HepG2 (cell line): ENCODE data around the gene SLC6A7. TPM values are rescaled to one million over a fixed set of nuclear protein-coding genes. Genes with fewer than 3 reads are reported as not detected.
A peak's percentile ranks its signal among the peaks of the same experiment; 100 is the strongest.

ENCODE experiments used
- ATAC-seq: fragments of 200-7000 bp; cut with Tn5 transposase; 3 replicates; pipeline ENCODE4 v1.9.1; 2020; ENCODE audit warnings: mild to moderate bottlenecking, moderate library complexity
- BruUV-seq: library from RNA; stranded (reverse); fragments of 400-500 nt; replicated peaks from 2 replicates; lab custom pipeline; 2021; lab: Mats Ljungman, UMichigan
- CTCF ChIA-PET: fragments of 300-600 bp; formaldehyde crosslinking; extraction: SDS; loops from one replicate; lab custom pipeline; 2021; ENCODE audit warnings: low total read pairs, inconsistent platforms, low intra/inter-chr PET ratio; lab: Yijun Ruan, JAX
- POLR2A ChIA-PET: fragments of 350-600 bp; sonication (Branson Sonifier 250); formaldehyde crosslinking; loops from one replicate; lab custom pipeline; 2020; ENCODE audit warnings: antibody characterized with exemption, inconsistent platforms; lab: Yijun Ruan, JAX
- DNase-seq: peaks from one replicate; pipeline ENCODE4 v3.0.0-alpha.2; 2015; ENCODE audit warnings: low spot score
- FAIRE-seq: peaks from 3 replicates; lab custom pipeline; 2011; peaks lifted over from hg19 to GRCh38; lab: Jason Lieb, UNC
- H2AFZ ChIP-seq: one replicate; pipeline ENCODE4 v1.6.1; 2011; ENCODE audit warnings: low read length, inconsistent platforms
- H3K27ac ChIP-seq: fragments of 300-600 bp; 3 replicates; pipeline ENCODE4 v1.8.0; 2011; ENCODE audit warnings: mixed run types, mild to moderate bottlenecking, mixed read lengths, low read length, inconsistent platforms; ENCODE audit not compliant: insufficient read depth; ENCODE audit errors: extremely low read length
- H3K27me3 ChIP-seq, 2 experiments: fragments of 200-600 bp in 1 of 2; 2 replicates in 1 of 2; 3 replicates in 1 of 2; pipeline versions ENCODE4 v1.6.0 to v1.8.0; 2011; ENCODE audit warnings: low read length in 2 of 2, mild to moderate bottlenecking in 2 of 2, moderate library complexity in 2 of 2, inconsistent platforms in 1 of 2; ENCODE audit not compliant: insufficient read depth in 2 of 2, control insufficient read depth in 1 of 2
- H3K36me3 ChIP-seq, 2 experiments: fragments of 200-600 bp in 1 of 2; replicated peaks in 1 of 2; 2 replicates in 1 of 2; 3 replicates in 1 of 2; pipeline versions ENCODE4 v1.5.1 to v1.8.0; 2011; ENCODE audit warnings: low read length in 2 of 2, inconsistent platforms in 1 of 2; ENCODE audit not compliant: insufficient read depth in 2 of 2, control insufficient read depth in 1 of 2
- H3K4me1 ChIP-seq: 2 replicates; pipeline ENCODE4 v1.5.1; 2012; ENCODE audit warnings: low read length, inconsistent platforms; ENCODE audit not compliant: insufficient read depth
- H3K4me2 ChIP-seq: 2 replicates; pipeline ENCODE4 v1.6.0; 2011; ENCODE audit warnings: low read depth, low read length, inconsistent platforms
- H3K4me3 ChIP-seq, 3 experiments: fragments of 200-600 bp in 1 of 3; sonication (generic), shearing (Covaris generic) in 1 of 3; replicated peaks in 1 of 3; 2 replicates each; pipeline ENCODE4 v1.5.1; 2011 to 2016; ENCODE audit warnings: low read length in 3 of 3, inconsistent platforms in 2 of 3, low read depth in 2 of 3, mild to moderate bottlenecking in 2 of 3, control low read depth in 1 of 3, mixed read lengths in 1 of 3; ENCODE audit not compliant: insufficient read depth in 1 of 3
- H3K79me2 ChIP-seq: one replicate; pipeline ENCODE4 v1.6.1; 2011; ENCODE audit warnings: low read length, inconsistent platforms; ENCODE audit not compliant: insufficient read depth
- H3K9ac ChIP-seq: 2 replicates; pipeline ENCODE4 v1.6.0; 2011; ENCODE audit warnings: mild to moderate bottlenecking, low read depth, low read length, inconsistent platforms; ENCODE audit not compliant: insufficient read depth
- H3K9me3 ChIP-seq: 2 replicates; pipeline ENCODE4 v1.5.1; 2012; ENCODE audit warnings: mild to moderate bottlenecking, low read length
- H4K20me1 ChIP-seq: 2 replicates; pipeline ENCODE4 v1.6.0; 2011; ENCODE audit warnings: inconsistent platforms, mild to moderate bottlenecking, low read length, moderate library complexity; ENCODE audit not compliant: insufficient read depth
- CREBL2 ChIP-seq: sonication (generic); formaldehyde crosslinking; IDR thresholded peaks from 2 replicates; pipeline ENCODE4 v1.8.1; 2023; ENCODE audit warnings: missing genetic modification reagents, mild to moderate bottlenecking, borderline replicate concordance
- CTCF ChIP-seq: sonication (generic); formaldehyde crosslinking; IDR thresholded peaks from 2 replicates; pipeline ENCODE4 v1.5.0; 2020; ENCODE audit warnings: mild to moderate bottlenecking, missing genetic modification reagents, moderate library complexity
- EEA1 ChIP-seq: sonication (generic); formaldehyde crosslinking; IDR thresholded peaks from 2 replicates; pipeline ENCODE4 v1.5.1; 2020; ENCODE audit warnings: mild to moderate bottlenecking, missing genetic modification reagents, borderline replicate concordance
- GATAD2A ChIP-seq: IDR thresholded peaks from 2 replicates; pipeline ENCODE4 v1.6.1; 2016
- GMEB1 ChIP-seq: sonication (generic); formaldehyde crosslinking; IDR thresholded peaks from 2 replicates; pipeline ENCODE4 v1.5.1; 2020; ENCODE audit warnings: missing genetic modification reagents, mild to moderate bottlenecking, borderline replicate concordance
- GTF3A ChIP-seq: sonication (generic); formaldehyde crosslinking; conservative IDR thresholded peaks from 2 replicates; pipeline ENCODE4 v1.4.0; 2020; ENCODE audit warnings: mild to moderate bottlenecking, missing genetic modification reagents
- HMG20A ChIP-seq: IDR thresholded peaks from 2 replicates; pipeline ENCODE4 v1.6.1; 2016; ENCODE audit warnings: borderline replicate concordance
- MIER2 ChIP-seq: IDR thresholded peaks from 2 replicates; pipeline ENCODE4 v1.6.1; 2016; ENCODE audit warnings: missing biosample characterization, missing genetic modification reagents
- PATZ1 ChIP-seq: sonication (generic); formaldehyde crosslinking; IDR thresholded peaks from 2 replicates; pipeline ENCODE4 v1.4.0; 2020; ENCODE audit warnings: missing genetic modification reagents
- PHB2 ChIP-seq: fragments of 450-650 bp; IDR thresholded peaks from 2 replicates; pipeline ENCODE4 v1.6.1; 2018; ENCODE audit not compliant: partially characterized antibody
- THRA ChIP-seq: sonication (generic); formaldehyde crosslinking; IDR thresholded peaks from 2 replicates; pipeline ENCODE4 v1.4.0; 2020; ENCODE audit warnings: missing genetic modification reagents, borderline replicate concordance
- ZHX1 ChIP-seq: sonication (generic); formaldehyde crosslinking; IDR thresholded peaks from 2 replicates; pipeline ENCODE4 v1.8.1; 2022; ENCODE audit warnings: low read depth, mild to moderate bottlenecking, missing genetic modification reagents
- ZNF543 ChIP-seq: sonication (generic); formaldehyde crosslinking; IDR thresholded peaks from 2 replicates; pipeline ENCODE4 v1.4.0; 2020; ENCODE audit warnings: mild to moderate bottlenecking, missing genetic modification reagents
- WGBS: methylation state at CpG from one replicate; pipeline ENCODE4 v1.1.6; 2017; ENCODE audit warnings: low lambda C conversion rate; 5-methylcytosine and 5-hydroxymethylcytosine counted together
- in situ Hi-C: cut with HindIII; loops from 2 replicates; pipeline ENCODE4 v1.10.0; 2017; ENCODE audit warnings: low pct_unique_long_range_greater_than_20kb; ENCODE audit not compliant: extremely low pct_ligation_motif_present
- intact Hi-C: fragments of 100-400 bp; cut with micrococcal nuclease; formaldehyde crosslinking; loops from one replicate; pipeline ENCODE4 v1.10.0; 2022; ENCODE audit not compliant: unreplicated experiment
- polyA plus RNA-seq, 8 experiments: library from polyadenylated mRNA; depleted of rRNA in 3 of 8; stranded (reverse) in 7 of 8; unstranded in 1 of 8; fragments of >200 nt; fragmentation: Illumina TruSeq in 4 of 8; extraction: Trizol in 4 of 8; gene quantifications; 2 replicates each; pipeline versions ENCODE4 v1.2.1 to v1.2.3, GENCODE V29; 2011 to 2016; ENCODE audit warnings: low read depth in 4 of 8, missing spikeins in 1 of 8, mixed read lengths in 1 of 8; ENCODE audit not compliant: insufficient read depth in 1 of 8
- total RNA-seq, 5 experiments: library from RNA; depleted of rRNA; stranded (reverse); fragments of >200 nt; fragmentation: Illumina TruSeq; extraction: Trizol; gene quantifications; 2 replicates each; pipeline ENCODE4 v1.2.3, GENCODE V29; 2016; ENCODE audit warnings: low read depth in 1 of 5

SLC6A7 gene
- total and polyA plus RNA-seq, 2 of the 13 experiments (the other 11 are each of a cell fraction or from before 2014, with no cell fraction given), result not detected

GRCh38 chr5:150213530-150213929, 23.7 kb downstream of the SLC6A7 start (continued):
- TF ChIP-seq THRA (no peak), GMEB1 (CRISPR knock-in tag) (no peak), ZNF543 (no peak)
- TF ChIP-seq, all 625 proteins: peak for 0

GRCh38 chr5:150214289-150214688, 24.4 kb downstream of the SLC6A7 start:
- CTCF ChIA-PET, result no interaction called here
- peak; percentile 7; the same call in 1 of the 3 replicates for ATAC-seq
- Histone ChIP-seq H3K27me3 (peaks cover 12 to 65% of the 10 kb centered on the region in 2 experiments; a peak in 4 of 5 replicates), H3K4me3 (no peak overlapping the region), H3K9me3 (no peaks in the 10 kb centered on the region), H3K4me1 (peaks cover 13% of the 10 kb centered on the region), H3K79me2 (no peaks in the 10 kb centered on the region), H2AFZ (no peak overlapping the region), H3K36me3 (no peaks in the 10 kb centered on the region), H4K20me1 (no peaks in the 10 kb centered on the region), H3K27ac (no peak overlapping the region), H3K9ac (no peak overlapping the region), H3K4me2 (no peak overlapping the region)
- BruUV-seq, result no TSS peak
- in situ Hi-C loops, result no loop called here
- POLR2A ChIA-PET, result no interaction called here
- DNase-seq, result no peak
- no peak for TF ChIP-seq ZHX1 (CRISPR knock-in tag)
- TF ChIP-seq MIER2 (CRISPR knock-in tag), result no peak
- no peak for TF ChIP-seq HMG20A (CRISPR knock-in tag)
- TF ChIP-seq GATAD2A, result no peak
- TF ChIP-seq GTF3A, result no peak
- TF ChIP-seq CREBL2, result no peak
- TF ChIP-seq CTCF (CRISPR knock-in tag), result peak; percentile 33
- TF ChIP-seq EEA1 (CRISPR knock-in tag), result no peak
- 0 out of 2 replicates have a peak, but pooled peaks have one; percentile 22 for TF ChIP-seq PATZ1 (CRISPR knock-in tag)
- no peak for TF ChIP-seq PHB2
- intact Hi-C loops, result no loop called here
- 23% methylated on average over 3 of the region's 7 CpGs for WGBS
- no peak for FAIRE-seq
